Measurements from ENCODE around the gene PTPRN2. TPM values are rescaled to one million over a fixed set of nuclear protein-coding genes. Genes with fewer than 3 reads are reported as not detected.

Gene PTPRN2
- polyA plus RNA-seq, 1 experiment, result 0.31 TPM

GRCh38 chr7:158322616-158323530, 264.8 kb downstream of the PTPRN2 start:
- CTCF ChIA-PET, result interaction anchor here (0.6 kb wide), 1 partner anchor 24 kb away, joined by 3 read pairs; no protein-coding TSS in a partner anchor
- POLR2A ChIA-PET, result no interaction called here

GRCh38 chr7:158321936-158322615, 265.5 kb downstream of the PTPRN2 start:
- ChIA-PET POLR2A (no interaction called here), CTCF (no interaction called here)
- Histone ChIP-seq H3K27me3 (ENCODE audit: control insufficient read depth, insufficient read depth, low read length) (no peaks in the 10 kb centered on the region), H3K36me3 (ENCODE audit: control insufficient read depth, insufficient read depth, low read length) (no peaks in the 10 kb centered on the region), H3K4me3 (ENCODE audit: low read depth, low read length) (no peak overlapping the region)
- TF ChIP-seq CTCF (IDR thresholded peaks at IDR 0.05; ENCODE audit: insufficient read depth, low read depth, low read length), result no peak
- no peak for DNase-seq (ENCODE audit: low read depth)

More at GRCh38 chr7:158322616-158323530, 264.8 kb downstream of the PTPRN2 start:
- Histone ChIP-seq H3K4me3 (ENCODE audit: low read depth, low read length) (no peak overlapping the region), H3K27me3 (ENCODE audit: control insufficient read depth, insufficient read depth, low read length) (no peaks in the 10 kb centered on the region), H3K36me3 (ENCODE audit: control insufficient read depth, insufficient read depth, low read length) (no peaks in the 10 kb centered on the region)
- no peak for DNase-seq (ENCODE audit: low read depth)
- no peak for TF ChIP-seq CTCF (IDR thresholded peaks at IDR 0.05; ENCODE audit: insufficient read depth, low read depth, low read length)

GRCh38 chr7:158321056-158321700, 266.4 kb downstream of the PTPRN2 start:
- no peak overlapping the region for H3K4me3 ChIP-seq (ENCODE audit: low read depth, low read length)
- ChIA-PET CTCF (no interaction called here), POLR2A (no interaction called here)
- TF ChIP-seq CTCF (IDR thresholded peaks at IDR 0.05; ENCODE audit: insufficient read depth, low read depth, low read length), result no peak
- no peaks in the 10 kb centered on the region for H3K27me3 ChIP-seq (ENCODE audit: control insufficient read depth, insufficient read depth, low read length)
- DNase-seq (ENCODE audit: low read depth), result no peak
- no peaks in the 10 kb centered on the region for H3K36me3 ChIP-seq (ENCODE audit: control insufficient read depth, insufficient read depth, low read length)

- no peaks in the 10 kb centered on the region for H3K27me3 ChIP-seq (ENCODE audit: control insufficient read depth, insufficient read depth, low read length)
- H3K36me3 ChIP-seq (ENCODE audit: control insufficient read depth, insufficient read depth, low read length), result no peaks in the 10 kb centered on the region
- no peak overlapping the region for H3K4me3 ChIP-seq (ENCODE audit: low read depth, low read length)
- ChIA-PET CTCF (no interaction called here), POLR2A (no interaction called here)
- TF ChIP-seq CTCF (IDR thresholded peaks at IDR 0.05; ENCODE audit: insufficient read depth, low read depth, low read length), result no peak
- DNase-seq (ENCODE audit: low read depth), result no peak
Observed at GRCh38 chr7:158320328-158320727, 267.3 kb downstream of the PTPRN2 start.

GRCh38 chr7:158318511-158318913, 269.1 kb downstream of the PTPRN2 start:
- CTCF ChIA-PET, result no interaction called here
- TF ChIP-seq CTCF (IDR thresholded peaks at IDR 0.05; ENCODE audit: insufficient read depth, low read depth, low read length), result no peak
- Histone ChIP-seq H3K36me3 (ENCODE audit: control insufficient read depth, insufficient read depth, low read length) (no peaks in the 10 kb centered on the region), H3K27me3 (ENCODE audit: control insufficient read depth, insufficient read depth, low read length) (no peaks in the 10 kb centered on the region), H3K4me3 (ENCODE audit: low read depth, low read length) (no peak overlapping the region)
- POLR2A ChIA-PET, result no interaction called here
- DNase-seq (ENCODE audit: low read depth), result no peak

Measured in BJ (cell line).